HG03342 (cell line): Measurements from ENCODE around the gene GNGT1.

Experiments
- ATAC-seq: cut with Tn5 transposase; IDR thresholded peaks from one replicate; pipeline ENCODE4 v1.9.1; 2021; ENCODE audit warnings: mild to moderate bottlenecking, moderate library complexity; ENCODE audit not compliant: unreplicated experiment

Gene GNGT1

DNA sequence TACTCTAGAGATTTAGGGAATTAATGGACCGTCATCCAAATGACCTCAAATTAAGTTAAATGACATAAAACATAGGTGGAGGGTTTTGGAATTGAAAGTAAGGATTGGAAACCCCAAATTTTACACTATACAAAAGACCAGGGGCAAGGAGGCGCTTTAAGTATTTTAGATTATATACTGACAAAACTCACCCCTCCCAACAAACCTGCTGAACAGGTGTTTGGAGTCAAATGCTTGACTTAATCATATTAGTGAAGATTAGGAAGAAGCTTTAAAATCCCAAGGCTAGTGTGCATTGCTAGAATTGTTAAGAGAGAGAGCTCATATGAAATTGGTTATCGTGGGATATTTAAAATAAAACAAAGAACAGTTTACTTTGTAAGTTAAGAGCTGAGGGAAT lies at the start of gene GNGT1:
Gene GNGT1 (plus strand): TSS at position 301 of the 400 bp plus-strand sequence. CDS start 180 bp downstream, outside the sequence.
- no peak for ATAC-seq

DNA sequence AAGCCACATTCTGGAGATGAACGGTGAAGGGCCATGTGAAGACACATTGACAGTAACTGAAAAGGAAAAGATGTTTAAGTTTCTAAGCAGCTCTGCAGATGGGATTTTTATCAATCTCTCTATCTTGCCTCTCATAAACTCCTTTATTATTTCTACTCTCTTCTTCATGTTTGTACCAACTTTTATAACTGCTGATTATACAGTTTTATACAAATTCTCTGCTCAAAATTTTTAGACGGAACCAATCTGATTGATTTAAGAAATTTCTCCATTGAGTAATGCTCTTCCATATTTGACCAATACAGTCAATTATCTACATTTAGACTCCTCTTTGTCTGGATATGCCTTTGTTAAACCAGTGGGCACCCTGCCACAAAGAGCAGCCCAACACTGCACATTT lies 47.5 kb upstream of the GNGT1 start:
- no peak for ATAC-seq

DNA sequence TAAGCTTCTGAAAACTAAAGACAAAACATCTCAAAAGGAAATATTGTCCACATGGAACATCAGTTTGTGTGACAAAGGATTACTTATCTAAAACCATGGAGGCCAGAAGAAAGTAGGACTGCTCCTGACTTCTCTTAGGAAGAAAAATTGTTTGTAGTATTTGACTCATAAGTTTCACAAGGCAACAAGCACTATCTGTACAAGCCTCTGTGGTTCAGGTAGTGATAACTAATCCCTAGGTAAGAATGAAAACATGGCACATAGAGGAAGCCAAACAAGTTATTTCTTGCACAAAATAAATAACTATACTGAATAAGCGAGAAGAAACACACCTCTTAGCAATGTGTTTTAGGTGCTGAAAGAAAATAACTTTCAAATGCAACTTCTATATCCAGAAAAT lies 46.1 kb upstream of the GNGT1 start:
- ATAC-seq = no peak

DNA sequence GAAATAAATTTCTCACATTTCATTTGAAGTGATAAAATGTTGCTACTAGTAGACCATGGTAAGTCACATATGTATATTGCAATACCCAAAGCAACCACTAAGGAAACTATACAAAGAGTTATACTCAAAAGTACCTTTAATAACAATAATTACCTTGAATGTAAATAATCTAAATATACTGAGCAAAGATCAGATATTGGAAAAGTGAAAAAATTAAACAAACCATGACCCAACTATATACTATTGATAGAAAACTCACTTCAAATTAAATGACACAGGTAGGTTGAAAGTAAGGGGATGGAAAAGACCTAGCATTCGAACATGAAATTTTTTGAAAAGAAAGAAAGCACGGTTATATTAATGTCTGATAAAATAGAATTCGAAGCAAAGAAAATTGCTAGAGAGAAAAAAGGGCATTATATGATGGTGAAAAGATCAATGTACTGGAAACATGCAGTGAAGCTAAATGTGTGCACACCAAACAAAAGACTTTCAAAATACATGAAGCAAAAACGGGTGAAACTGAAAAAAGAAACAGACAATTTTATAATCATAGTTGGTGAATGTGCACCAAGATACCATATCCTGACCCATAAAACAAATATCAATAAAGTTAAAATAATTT lies 44.9 kb upstream of the GNGT1 start:
- ATAC-seq = peak; percentile 69

DNA sequence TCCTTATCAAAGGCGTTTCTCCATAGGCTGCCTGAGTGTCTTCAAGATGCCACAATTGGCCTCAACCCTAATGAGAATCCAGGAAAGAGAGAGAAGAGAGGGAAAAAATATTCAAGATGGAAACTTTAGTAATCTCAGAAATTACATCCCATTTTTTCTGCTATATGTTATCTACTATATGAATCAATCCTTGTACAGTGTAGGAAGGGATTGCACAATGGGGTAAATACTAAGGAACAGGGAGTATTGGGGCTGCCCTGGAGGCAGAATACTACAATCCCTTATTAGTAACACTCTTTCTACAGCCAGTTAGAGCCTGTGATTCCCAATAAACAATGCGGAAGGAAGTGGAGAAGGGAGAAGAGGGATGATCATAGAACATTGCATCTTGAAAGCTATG lies 43.7 kb upstream of the GNGT1 start:
- no peak for ATAC-seq

DNA sequence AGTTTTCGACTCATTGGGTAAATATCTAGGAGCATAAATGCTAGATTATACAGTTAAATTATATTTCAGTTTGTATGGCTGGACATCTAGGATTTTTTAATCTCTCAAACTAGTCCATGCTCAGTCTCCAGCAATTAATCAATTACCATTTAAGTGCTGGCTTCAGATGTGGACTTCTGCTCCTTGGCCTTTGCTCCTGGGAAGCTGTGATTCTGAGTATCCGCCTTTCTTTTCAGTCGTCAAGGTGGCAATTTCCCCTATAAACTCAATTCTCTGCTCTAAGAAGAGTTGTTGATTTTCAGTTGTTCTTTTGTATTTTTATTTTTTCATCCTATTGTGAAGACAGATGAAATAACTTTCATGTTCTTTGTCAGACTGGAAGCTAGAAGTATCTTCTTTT lies 39.5 kb upstream of the GNGT1 start:
- no peak for ATAC-seq

DNA sequence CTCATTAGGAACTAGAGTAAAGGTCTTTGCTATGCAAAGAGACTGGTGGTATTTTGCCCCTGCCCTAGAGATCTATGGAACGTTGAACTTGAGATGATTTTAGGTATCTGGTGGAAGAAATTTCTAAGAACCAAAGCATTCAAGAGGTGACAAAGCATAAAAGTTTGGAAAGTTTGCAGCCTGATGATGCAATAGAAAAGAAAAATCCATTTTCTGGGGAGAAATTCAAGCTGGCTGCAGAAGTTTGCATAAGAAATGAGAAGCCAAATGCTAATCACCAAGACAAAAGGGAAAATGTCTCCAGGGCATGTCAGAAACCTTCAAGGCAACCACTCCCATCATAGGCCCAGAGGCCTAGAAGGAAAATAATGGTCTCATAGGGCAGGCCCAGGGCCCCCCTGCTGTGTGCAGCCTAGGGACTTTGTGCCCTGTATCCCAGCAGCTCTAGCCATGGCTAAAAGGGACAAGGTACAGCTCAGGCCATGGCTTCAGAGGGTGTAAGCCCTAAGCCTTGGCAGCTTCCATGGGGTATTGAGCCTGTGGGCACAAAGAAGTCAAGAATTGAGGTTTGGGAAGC lies 32.3 kb upstream of the GNGT1 start:
- ATAC-seq = no peak

DNA sequence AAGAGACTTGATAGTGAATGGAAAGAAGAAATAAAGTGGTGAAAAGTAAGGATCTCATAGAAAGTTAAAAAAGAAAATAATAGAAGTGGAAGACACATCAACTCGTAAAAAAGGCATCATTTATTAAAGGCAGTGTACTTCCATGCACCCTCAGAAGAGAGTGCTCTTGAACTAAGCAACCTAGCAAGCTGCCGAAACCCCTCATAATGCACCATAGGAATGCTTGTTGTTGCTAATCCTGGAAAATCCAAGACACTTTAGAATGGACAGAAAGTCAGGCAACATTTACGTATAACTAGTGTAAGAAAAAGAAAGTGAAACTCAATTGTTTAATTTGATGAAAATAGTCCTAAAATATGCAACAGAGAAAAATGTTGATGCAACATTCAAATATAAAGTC lies 28.6 kb upstream of the GNGT1 start:
- no peak for ATAC-seq

DNA sequence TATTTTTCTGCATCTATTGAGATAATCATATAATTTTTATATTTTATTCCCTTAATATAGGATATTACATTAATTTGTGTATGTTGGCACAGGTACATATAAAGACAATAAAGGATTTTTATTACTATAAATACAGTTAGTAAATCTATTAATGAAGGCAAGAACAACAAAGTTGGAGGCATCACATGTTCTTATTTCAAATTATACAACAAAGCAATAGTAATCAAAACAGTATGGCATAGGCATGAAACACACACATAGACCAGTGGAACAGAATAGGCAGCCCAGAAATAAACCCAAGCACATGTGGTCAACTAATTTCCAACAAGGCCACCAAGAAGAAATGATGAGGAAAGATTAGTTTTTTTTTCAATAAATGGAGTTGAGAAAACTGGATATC lies 27.0 kb upstream of the GNGT1 start:
- ATAC-seq = no peak

DNA sequence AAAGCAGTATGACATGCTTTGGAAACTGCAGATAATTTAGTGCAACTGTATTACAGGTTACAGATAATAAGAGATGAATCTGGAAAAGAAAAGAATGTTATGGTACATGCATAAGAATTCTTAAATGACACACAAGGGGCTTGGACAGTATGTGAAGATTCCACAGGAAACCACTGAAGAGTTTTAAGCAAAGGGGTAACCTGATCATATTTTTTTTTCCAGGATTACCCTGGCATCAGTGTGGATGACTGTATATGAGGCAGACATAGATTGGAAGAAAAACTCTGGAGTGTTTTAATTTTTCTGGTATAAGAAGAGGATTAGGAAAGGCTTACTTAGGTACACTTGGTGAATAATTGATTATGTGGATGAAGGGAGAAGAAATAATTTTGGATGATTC lies 23.9 kb upstream of the GNGT1 start:
- ATAC-seq = no peak

DNA sequence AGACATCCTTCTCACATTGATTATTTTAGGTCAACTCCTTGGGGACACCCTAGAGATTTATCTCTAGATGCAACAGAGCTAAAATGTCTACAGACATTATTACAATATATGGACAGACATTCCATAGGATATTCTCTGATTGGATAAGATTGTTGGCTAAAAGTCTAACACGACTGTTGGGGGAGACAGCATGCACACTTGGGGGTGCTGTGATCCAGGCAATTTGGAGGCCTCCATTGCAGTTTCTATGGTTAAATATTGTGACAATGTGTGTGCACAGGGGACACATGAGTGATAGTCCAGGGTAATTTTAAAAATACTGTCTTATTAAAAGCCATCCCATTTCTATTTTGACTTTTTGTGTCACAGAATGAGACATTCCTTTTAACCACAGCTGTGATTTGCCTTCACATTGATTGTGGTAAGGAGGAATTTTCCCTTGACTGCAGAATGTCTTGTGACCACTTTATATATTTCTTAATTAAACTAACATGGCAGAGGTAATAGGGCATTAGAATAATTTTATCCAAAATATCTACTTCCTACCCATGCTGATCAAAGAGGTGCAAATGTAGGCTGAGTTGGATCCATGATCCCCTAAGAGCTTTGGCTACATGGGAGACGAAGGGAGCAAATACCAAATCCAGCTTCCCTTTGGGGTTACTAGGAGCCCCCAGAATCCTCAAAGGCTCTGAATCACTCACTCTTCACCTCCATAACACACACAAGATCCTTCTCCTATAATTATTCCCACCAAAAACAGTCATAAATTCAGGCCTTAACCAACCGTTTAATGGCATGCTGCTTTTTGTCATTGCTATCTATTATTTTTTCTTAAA lies 23.1 kb upstream of the GNGT1 start:
- no peak for ATAC-seq

DNA sequence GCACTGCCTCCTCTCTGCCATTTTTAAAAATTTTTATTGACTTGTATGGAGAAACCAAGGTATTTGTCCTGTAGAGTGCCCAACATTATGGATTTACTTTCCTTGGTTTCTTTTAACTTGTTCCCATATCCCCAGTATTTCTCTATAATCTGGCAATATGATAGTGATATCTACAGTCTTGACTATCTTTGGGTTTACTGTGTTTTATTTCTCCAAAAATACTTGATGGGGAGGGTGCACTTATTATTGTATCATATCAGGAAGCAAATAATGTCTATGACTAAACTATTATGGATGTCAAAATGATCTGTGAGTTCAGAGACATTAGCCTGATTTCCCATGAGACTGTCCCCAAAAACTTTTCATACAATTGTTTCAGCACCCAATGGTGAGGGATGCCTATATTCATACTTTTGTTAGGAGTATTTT lies 22.4 kb upstream of the GNGT1 start:
- no peak for ATAC-seq

DNA sequence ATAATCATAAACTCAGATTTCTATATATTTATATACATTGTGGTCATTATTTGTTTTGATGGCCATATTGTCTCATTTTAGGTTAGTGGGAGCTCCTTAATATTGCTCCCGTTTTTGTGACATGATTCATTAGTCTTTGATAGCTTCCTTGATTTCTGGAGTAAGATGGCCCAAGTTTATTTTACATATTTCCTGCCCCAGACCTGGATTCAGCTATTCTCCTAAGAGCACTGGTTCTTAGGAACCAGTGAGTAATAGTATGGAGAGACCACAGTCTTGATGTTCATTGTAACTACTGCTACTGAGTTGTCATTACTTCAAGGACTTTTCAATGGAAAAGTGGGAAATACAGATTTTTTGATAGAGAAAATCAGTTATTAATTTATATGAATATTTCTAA lies 21.8 kb upstream of the GNGT1 start:
- no peak for ATAC-seq

DNA sequence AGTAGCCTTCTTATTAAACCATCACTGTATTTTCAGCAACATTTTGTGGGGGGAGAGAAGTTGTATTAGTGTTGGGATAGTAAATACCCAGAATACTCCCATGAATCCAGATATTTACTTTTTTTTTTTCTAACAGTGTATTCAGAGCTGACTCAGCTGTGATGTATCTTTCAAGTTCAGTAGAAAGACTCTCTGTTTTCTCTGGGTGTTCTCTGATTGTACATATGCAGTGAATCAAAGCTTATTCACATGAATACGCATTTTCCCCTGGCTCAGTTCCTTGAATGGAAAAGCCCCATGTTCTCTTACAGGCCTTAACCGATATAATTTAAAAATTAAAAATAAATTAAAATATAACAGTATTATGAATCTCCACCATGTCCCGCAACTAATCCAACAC lies 17.1 kb upstream of the GNGT1 start:
- ATAC-seq = no peak

DNA sequence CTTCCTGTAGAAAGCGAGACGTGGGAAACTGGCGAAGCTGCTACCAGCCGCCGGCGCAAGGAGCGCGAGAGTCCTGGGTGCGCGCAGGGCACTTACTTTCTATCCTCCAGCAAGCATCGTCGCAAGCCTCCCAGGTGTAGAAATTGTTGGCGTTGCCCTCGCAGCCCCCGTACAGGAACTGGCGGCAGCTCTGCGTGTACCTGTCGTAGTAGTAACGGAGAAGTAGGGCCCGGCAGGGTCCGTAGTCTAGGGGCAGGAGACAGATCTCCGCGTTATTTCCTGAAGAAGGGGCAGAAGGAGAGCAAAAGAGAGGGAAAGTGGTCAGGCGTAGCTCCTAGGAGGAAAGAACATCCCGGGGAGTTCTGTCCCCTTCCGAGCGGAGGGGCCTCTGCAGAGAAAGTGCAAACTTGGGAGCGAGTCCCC lies 16.3 kb upstream of the GNGT1 start:
- peak; percentile 51 for ATAC-seq

DNA sequence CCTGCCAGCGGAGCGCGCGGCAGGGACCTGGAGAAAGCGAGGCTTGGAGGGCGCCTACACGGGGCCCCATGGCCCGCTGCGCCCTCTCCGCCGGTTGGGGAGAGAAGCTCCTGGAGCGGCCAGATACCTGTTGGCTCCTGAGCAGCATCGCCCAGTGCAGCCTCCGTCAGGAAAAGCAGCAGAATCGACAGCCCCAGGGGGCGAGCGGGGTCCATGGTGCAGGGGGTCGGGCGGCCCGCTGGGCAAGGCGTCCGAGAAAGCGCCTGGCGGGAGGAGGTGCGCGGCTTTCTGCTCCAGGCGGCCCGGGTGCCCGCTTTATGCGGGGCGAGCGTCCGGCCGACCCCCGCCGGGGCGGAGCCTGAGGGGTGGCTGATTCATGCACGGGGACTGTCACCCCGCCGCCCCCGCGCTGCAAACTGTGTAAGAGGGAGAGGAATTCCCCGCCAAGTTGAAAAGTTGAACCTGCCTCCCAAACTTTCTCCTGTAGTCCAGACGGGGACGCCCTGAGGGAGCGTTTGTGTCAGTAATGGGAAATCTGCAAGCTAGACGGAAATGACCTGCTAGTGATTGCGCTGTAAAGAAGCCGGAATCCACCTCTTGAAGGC lies 15.8 kb upstream of the GNGT1 start, which contains the start of gene TFPI2:
Gene TFPI2 (minus strand): TSS at position 290 of the 605 bp plus-strand sequence. CDS start 75 bp downstream, at position 215.
- ATAC-seq = peak; percentile 50

DNA sequence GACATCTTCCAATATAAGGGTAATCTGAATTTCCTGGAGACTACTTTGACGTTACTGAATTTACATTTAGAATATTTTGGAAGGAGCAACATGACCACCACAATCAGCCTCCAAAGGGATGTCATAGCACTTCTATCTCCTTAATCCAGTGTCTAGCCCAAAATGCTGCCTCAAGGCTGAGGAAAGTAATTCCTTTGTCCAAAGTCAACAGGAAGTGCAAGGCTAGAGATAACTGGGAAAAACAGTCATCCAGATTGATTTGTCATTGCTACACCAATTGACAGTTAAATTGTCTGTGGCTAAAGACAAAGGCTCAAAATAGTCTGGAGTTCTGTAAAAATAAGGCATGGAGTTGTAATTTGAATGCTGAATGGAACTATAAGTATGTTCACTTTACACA lies 11.9 kb upstream of the GNGT1 start:
- ATAC-seq = no peak

DNA sequence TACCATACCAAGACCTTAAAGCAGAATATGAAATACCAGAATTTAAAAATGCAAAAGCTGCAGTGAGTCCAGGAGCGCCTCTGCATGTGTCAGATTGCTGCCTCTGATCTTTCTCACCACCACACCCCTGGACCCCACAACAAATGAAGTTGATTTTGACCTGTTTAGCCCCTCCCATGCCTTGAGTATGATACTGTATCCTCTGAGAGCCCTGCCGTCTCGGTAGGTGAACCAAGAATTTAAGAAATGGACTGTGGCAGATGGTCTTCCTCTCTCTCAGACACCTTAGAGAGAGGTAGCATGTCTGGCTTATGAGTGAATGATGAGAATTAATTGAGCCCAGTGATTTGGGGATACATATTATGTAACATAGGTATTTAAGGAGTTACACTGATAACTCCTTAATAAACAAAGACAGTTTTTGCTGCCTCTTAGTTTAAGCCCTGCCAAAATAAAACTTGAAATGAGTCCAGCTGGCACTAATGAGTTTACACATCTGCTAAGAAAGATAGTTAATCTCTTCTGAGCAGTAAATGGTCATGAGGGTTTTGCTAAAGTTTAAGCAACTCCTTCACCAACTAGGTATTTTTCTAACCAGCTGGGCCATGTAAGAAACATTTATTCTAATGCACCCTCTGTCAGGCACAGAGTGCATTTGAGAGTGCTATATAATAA lies 11.3 kb upstream of the GNGT1 start:
- ATAC-seq = no peak

DNA sequence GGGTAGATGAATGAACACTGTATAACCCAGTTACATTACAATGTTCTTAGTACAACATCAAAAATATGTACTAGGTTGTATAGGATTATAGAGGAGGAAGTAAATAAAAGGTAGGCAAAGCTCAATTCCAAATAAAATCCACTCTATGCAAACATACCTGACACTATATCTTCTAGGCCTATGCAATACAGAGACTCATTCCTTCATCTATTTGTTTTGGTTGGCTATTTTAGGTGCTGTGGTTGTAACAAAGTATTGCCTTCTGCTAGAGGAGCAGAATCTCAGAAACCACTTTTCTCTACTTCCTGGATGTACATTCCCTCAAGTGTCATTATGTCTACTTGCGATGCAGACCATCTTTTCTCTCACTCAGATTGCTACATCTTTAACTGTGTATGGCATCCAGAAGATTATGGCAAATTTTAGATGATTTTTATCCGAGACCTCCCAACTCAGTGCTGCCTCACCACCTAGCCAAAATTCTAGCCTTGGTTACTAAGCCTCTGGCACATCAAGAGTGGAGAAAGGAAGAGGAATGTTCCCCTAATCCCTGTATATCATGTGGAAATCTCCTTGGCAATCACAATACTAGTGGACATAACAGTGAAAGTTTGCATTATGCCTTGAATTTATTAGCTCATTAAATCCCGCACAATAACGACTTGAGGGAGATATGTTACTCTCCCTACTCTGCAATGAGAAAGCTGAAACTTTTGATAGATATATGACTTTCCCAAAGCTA lies 10.3 kb upstream of the GNGT1 start:
- no peak for ATAC-seq

DNA sequence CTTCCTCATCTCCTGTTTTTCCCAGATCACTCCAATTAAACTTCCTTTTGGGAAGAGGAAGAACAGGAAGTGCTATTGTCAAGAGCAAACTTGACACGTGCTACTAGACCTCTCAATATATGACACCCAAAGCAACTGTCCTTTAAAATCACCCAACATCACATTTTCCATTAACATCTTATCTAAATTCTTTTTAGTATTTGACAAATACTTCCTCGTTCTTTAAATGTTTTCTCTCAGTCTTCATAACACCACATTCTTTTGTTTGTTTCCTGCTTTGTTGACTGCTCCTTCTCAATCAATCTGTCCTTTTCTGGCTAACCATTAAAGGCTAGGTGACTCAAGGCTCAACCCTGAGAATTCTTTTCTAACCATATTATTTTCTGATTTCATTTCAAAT lies 8.7 kb upstream of the GNGT1 start:
- ATAC-seq = no peak
